OCI-LY1 (cell line): Measurements from ENCODE around the gene NDFIP1.

Experiments used
- EZH2 ChIP-seq: fragments of 200-600 bp; sonication (generic), shearing (Covaris generic); IDR thresholded peaks from 2 replicates; pipeline ENCODE4 v1.8.0; 2017; ENCODE audit warnings: borderline replicate concordance, mixed run types, mild to moderate bottlenecking, antibody characterized with exemption, low read length, moderate library complexity, mixed read lengths
- TF ChIP-seq, protein P1 (sequence below): fragments of 200-600 bp; sonication (generic), shearing (Covaris generic); IDR thresholded peaks from 2 replicates; pipeline ENCODE4 v1.5.1; 2017; ENCODE audit warnings: mild to moderate bottlenecking, antibody characterized with exemption, low read length, moderate library complexity, mixed read lengths

DNA sequence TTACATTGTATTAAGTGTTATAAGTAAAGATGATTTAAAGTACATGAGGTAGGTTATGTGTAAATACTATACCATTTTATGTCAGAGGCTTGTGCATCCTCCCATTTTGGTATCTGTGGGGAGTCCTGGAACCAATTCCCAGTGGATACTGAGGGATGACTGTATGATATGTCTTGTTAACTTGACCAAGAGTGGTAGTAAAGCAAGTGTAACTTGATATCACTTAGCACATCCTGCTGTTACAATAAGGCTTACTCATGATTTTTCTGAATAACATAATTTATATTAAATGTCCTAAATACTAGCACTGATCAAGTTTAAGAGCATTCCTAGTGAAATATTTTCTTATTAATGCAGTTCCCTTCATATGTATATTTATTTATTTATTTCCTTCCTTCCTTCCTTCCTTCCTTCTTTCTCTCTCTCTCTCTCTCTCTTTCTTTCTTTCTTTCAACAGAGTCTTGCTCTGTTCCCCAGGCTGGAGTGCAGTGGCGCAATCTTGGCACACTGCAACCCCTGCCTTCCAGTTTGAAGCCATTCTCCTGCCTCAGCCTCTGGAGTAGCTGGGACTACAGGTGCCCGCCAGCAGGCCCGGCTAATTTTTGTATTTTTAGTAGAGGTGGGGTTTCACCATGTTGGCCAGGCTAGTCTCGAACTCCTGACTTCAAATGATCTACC is 7.5 kb downstream of the NDFIP1 start:
- TF ChIP-seq, protein P1, sequence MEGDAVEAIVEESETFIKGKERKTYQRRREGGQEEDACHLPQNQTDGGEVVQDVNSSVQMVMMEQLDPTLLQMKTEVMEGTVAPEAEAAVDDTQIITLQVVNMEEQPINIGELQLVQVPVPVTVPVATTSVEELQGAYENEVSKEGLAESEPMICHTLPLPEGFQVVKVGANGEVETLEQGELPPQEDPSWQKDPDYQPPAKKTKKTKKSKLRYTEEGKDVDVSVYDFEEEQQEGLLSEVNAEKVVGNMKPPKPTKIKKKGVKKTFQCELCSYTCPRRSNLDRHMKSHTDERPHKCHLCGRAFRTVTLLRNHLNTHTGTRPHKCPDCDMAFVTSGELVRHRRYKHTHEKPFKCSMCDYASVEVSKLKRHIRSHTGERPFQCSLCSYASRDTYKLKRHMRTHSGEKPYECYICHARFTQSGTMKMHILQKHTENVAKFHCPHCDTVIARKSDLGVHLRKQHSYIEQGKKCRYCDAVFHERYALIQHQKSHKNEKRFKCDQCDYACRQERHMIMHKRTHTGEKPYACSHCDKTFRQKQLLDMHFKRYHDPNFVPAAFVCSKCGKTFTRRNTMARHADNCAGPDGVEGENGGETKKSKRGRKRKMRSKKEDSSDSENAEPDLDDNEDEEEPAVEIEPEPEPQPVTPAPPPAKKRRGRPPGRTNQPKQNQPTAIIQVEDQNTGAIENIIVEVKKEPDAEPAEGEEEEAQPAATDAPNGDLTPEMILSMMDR, result no peak
- no peak for TF ChIP-seq EZH2
